SK-N-SH (cell line): ENCODE data around the gene MYLK4.

ENCODE experiments used
- CTCF ChIP-seq: fragments of 200-600 bp; sonication (generic); IDR thresholded peaks from 2 replicates; pipeline ENCODE4 v1.6.1; 2017; ENCODE audit warnings: antibody characterized with exemption, mild to moderate bottlenecking, moderate library complexity
- MAX ChIP-seq: IDR thresholded peaks from 2 replicates; pipeline ENCODE4 v1.4.0; 2012; ENCODE audit warnings: low read depth
- MXI1 ChIP-seq: IDR thresholded peaks from 2 replicates; pipeline ENCODE4 v1.6.1; 2012; ENCODE audit warnings: mild to moderate bottlenecking, low read depth, low read length, improper control_type of control experiment
- REST ChIP-seq: IDR thresholded peaks from 2 replicates; pipeline ENCODE4 v1.6.1; 2012; ENCODE audit warnings: mild to moderate bottlenecking, low read depth, low read length, moderate library complexity
- RXRA ChIP-seq: IDR thresholded peaks from 2 replicates; pipeline ENCODE4 v1.4.0; 2012; ENCODE audit warnings: low read depth, mild to moderate bottlenecking, borderline replicate concordance
- USF2 ChIP-seq: fragments of 150-350 bp; IDR thresholded peaks from 2 replicates; pipeline ENCODE4 v1.6.1; 2017; ENCODE audit warnings: antibody characterized with exemption, low read length, low read depth, borderline replicate concordance
- YY1 ChIP-seq: IDR thresholded peaks from 2 replicates; pipeline ENCODE4 v1.4.0; 2012; ENCODE audit warnings: low read depth, mild to moderate bottlenecking

GRCh38 chr6:2641044-2641725 lies 109.5 kb downstream of the MYLK4 start:
- TF ChIP-seq YY1 (no peak), USF2 (no peak), MAX (no peak), REST (no peak), RXRA (no peak), MXI1 (no peak), CTCF (no peak)
